HG02678 (cell line): Measurements from ENCODE around the gene STX8.

Experiments used
- ATAC-seq: cut with Tn5 transposase; IDR thresholded peaks from one replicate; pipeline ENCODE4 v1.9.1; 2021; ENCODE audit warnings: mild to moderate bottlenecking, moderate library complexity; ENCODE audit not compliant: unreplicated experiment

Gene STX8

DNA sequence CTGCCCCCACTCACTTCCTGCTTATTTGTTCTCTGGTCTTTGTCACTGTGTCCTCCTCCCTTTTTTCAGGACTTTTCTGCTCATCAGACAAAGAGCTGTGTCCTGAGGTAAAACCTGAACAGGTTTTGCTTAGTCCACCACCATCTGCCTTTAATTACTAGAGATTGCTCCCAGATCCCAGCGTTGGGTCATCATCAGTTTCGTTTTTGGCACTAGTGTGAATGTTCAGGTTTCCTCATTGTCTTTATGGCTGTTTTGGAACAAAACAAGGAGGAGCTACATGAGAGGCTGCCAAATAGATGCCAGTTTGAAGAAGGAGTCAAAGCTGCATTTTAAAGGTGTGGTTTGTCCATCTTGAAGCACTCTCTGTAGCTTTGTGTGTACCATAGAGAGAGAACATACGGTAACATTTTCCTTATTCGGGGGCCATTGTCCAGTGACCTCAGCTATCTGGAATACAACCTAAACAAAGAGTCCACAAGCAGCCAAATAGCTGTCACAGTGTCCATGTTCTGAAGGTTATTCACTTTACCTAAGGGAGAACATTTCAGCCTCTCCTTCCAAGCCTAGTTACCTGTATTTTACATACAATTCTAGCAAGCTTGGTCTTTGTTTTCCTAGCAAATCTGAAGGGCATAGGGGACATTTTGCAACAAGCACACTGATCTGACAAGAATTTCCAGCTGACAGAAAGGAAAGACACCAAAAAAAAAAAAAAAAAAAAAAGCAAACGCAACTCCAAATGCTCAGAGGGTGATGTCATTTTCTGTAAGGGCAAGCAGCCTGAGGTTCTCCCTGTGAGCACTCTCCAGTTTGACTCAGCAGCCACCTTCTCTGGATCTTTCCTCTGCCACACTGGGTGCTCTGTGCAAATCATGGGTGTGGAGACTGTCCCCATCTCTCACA lies 358.2 kb downstream of the STX8 start:
- ATAC-seq = no peak

- no peak for ATAC-seq
These were observed 360.2 kb downstream of the STX8 start for GRCh38 chr17:9215465-9215864.

DNA sequence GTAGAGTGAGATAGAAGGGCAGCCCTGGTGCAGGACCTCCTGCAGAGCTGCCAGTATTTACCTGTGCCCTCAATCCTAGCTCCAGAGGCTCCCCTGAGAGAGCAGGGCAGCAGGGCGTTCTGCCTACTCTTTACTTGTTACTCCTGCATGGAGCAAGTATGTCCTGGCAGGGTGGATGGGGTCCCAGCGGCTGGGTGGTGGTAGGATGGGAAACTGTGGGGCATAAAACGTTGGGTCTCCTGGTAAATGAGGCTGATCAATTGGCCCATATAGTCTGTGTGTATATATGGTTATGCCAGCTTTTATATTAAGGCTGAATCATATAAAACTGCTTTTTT lies 362.3 kb downstream of the STX8 start:
- no peak for ATAC-seq

- no peak for ATAC-seq
These were observed 363.0 kb downstream of the STX8 start for GRCh38 chr17:9212376-9213302.

DNA sequence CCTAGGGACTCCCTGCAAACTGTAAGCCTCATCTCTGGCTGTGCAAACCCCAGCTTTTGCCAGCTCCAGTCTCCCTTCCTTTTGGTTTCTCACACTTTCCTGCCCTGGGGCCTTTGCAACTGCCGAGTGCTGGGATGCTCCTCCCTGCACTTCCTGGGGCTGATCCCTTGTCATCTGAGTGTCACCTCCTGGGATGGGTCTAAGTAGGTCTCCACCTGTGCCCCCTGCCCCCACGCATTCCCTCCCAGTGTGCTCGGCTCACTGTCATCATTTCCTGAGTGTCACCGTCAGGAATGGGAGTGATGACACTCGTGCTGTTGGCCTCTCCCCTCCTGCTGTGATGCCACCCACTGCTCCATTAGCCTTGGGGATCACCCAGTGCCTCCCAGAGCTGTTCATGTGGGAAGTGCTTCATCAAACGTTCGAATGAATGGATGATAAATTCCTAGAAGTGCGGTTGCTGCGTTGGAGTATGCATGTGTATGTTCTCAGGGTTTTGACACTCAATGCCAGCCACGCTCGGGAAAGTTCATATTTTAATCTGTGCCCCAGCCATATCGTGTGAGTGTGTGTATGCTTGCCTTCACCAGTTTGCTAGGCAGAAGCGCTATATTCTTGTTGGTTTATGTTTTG lies 364.4 kb downstream of the STX8 start:
- ATAC-seq = no peak

DNA sequence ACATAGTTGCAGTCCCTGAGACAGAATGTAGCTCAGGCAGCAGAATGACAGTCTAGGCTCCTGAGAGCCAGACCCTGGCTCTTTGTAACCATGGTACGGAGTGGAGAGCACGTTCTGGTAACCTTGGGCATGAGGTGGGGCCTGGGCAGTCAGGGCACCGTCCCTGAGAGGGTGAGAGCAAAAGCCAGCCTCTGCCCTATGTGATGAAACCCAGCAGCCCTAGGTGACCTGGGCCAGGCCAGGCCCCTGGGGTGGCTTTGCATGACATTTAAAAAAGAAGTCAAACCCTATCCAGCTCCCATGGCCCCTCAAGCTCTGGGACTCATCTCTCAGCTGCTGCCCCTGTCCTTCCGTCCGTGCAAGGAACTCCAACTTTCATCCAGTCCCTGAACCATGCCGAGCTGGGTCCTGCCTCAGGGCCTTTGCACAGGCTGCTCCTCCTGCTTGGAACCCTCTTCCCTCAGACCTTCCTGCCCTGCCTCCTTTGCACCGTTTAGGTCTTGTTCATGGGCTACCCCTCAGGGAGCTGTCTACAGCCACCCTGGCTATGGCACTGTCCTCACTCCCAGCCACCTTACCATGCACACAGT lies 365.7 kb downstream of the STX8 start:
- ATAC-seq = no peak

DNA sequence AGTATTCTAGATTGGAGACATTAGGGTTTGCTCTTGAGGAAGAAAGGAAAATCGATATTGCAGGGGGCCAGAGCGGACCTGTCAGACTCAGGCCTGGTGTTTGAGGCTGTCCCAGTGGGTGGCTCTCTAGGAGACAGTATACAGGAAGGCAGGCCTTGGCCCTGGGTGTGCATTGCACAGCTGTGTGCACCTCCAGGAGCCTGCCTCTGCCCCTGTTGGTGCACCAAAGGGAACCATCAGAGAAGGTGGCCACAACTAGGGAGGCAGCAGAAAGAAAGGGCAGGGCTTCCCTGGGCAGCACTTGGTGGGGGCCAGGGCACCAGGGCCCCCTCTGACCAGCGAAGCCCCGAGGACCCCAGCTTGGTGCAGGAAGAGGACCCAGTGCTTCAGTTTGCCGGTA lies 366.3 kb downstream of the STX8 start:
- ATAC-seq = no peak

- ATAC-seq = no peak
These were observed 367.1 kb downstream of the STX8 start for GRCh38 chr17:9208381-9209105.

DNA sequence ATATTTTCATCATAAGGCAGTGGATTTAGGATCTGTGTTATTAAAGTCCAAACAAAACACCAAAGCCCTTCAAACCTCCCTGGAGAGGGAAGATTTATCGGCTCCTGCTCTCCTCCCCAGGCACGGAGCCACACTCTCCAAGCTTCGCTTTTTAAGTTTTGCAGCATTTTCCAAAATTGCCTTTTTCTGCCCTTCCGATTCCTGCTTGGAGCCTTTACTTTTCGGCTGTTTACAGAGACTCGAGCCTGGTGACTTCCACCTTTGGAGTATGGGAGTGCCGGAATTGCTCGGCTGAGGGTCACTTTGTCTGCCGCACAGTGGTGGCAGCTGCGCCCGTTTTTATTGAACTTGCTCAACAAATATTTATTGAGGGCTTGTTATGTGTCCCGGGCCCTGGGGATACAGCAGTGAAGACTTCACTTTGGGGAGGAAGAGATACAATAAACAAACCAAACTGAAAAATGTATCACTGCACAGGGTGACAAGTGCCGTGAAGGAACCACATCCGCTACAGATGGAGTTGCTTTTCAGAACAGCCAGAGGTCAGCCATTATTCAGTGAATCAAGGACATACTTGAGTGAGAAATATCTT lies 368.8 kb downstream of the STX8 start:
- ATAC-seq = no peak

- no peak for ATAC-seq
These were observed 369.3 kb downstream of the STX8 start for GRCh38 chr17:9206410-9206703.

- no peak for ATAC-seq
These were observed 369.9 kb downstream of the STX8 start for GRCh38 chr17:9205520-9206409.

- no peak for ATAC-seq
These were observed 370.8 kb downstream of the STX8 start for GRCh38 chr17:9204637-9205329.

DNA sequence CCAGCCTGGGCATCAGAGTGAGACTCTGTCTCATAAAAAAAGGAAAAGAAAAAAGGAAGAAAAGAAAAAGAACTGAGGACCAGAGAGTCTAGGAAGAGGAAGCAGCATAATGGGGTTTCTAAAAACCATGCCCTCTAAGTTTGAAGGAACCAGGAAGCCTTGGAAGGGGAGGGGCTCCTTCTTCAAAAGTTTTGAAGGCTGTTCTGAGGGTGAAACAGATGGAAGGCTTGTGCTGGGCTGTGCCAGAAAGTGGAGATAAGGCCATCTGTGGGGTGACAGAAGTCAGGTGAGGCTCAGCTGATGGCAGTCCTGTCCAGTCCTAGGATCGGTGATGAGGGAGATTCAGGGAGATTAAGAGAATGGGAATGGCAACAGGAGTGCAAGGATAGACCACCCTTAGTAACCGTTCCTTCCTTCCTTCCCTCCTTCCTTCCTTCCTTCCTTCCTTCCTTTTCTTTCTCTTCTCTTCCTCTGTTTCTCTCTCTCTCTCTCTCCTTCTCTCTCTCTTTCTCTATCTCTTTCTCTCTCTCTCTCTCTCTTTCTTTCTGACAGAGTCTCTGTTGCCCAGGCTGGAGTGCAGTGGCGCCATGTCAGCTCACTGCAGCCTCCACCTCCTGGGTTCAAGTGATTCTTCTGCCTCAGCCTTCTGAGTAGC lies 371.7 kb downstream of the STX8 start:
- no peak for ATAC-seq

GRCh38 chr17:9202532-9202931 lies 373.1 kb downstream of the STX8 start:
- ATAC-seq = no peak

DNA sequence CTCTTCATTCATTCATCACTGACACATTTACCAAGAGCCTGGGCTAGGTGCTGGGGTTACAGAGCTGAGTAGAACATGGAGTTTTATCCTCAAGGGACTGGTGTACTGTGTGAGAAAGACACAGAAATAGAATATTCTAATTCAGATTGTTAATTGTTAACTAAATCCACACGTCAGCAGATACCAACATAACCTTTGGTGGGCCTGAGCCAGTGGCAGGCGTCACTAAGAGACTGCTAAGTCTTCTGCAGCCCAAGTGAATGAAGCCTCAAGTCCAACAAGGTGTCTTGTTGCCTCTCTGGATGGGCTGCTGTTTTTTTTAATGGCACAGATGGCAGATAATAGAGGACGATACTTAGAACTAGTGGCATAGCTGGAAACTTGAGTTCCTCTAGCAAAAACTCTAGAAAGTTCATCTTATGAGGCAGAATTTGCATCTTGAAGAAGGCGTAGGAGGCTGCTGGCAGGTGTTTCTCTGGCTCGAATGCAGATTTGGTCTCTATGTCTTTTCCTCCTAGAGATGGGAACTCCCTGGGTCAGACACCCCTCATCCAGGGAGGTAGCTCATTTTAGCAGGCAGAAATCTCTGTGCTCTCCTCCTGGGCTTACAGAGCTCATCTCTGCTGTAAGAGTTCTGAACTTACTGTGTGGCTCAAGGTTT lies 374.8 kb downstream of the STX8 start:
- ATAC-seq = peak; percentile 73
